A549 (cell line): ENCODE results near the gene FAHD2A.
"Not testable (repeated sequence)": the region's sequence is repeated elsewhere in the genome, so short reads cannot be mapped to it uniquely, and the experiment has no call there.

ENCODE experiments used
- CHD4 ChIP-seq: fragments of 200-600 bp; sonication (generic); IDR thresholded peaks from 2 replicates; pipeline ENCODE4 v1.6.1; 2016; ENCODE audit warnings: antibody characterized with exemption, mild to moderate bottlenecking, borderline replicate concordance
- EHMT2 ChIP-seq: fragments of 200-600 bp; sonication (generic); IDR thresholded peaks from 2 replicates; pipeline ENCODE4 v1.6.1; 2016; ENCODE audit warnings: antibody characterized with exemption, low read depth, mild to moderate bottlenecking, moderate library complexity
- ESRRA ChIP-seq: fragments of 150-350 bp; IDR thresholded peaks from 2 replicates; pipeline ENCODE4 v1.6.1; 2014; ENCODE audit warnings: mild to moderate bottlenecking, low read length, borderline replicate concordance
- JUN ChIP-seq, 2 experiments: fragments of >200 bp; sonication (Bioruptor Twin); formaldehyde crosslinking; IDR thresholded peaks; 2 replicates in 1 of 2; 3 replicates in 1 of 2; pipeline ENCODE4 v1.6.1; 2016 to 2017
- POLR2A ChIP-seq: IDR thresholded peaks from 2 replicates; pipeline ENCODE4 v1.6.1; 2012; ENCODE audit warnings: mild to moderate bottlenecking, low read length
- POLR2AphosphoS2 ChIP-seq: conservative IDR thresholded peaks from 2 replicates; pipeline ENCODE4 v1.6.1; 2012; ENCODE audit warnings: low read length, improper control_type of control experiment, inconsistent platforms
- SMC3 ChIP-seq: fragments of >200 bp; sonication (Bioruptor Twin); formaldehyde crosslinking; IDR thresholded peaks from 3 replicates; pipeline ENCODE4 v1.6.1; 2018; ENCODE audit warnings: inconsistent platforms
- ZNF302 ChIP-seq: fragments of 250-450 bp; sonication (Bioruptor Pico); IDR thresholded peaks from 2 replicates; pipeline ENCODE4 v1.9.0; 2021; ENCODE audit warnings: inconsistent platforms, mild to moderate bottlenecking, moderate library complexity
- TF ChIP-seq, protein P1 (sequence below): fragments of >200 bp; sonication (Bioruptor Twin); formaldehyde crosslinking; IDR thresholded peaks from 3 replicates; pipeline ENCODE4 v1.5.1; 2016
- TF ChIP-seq, protein P2 (sequence below): IDR thresholded peaks from 2 replicates; pipeline ENCODE4 v1.6.1; 2012
- TF ChIP-seq, protein P3 (sequence below): fragments of 150-350 bp; IDR thresholded peaks from 2 replicates; pipeline ENCODE4 v1.6.1; 2014; ENCODE audit warnings: low read depth, mild to moderate bottlenecking, low read length

DNA sequence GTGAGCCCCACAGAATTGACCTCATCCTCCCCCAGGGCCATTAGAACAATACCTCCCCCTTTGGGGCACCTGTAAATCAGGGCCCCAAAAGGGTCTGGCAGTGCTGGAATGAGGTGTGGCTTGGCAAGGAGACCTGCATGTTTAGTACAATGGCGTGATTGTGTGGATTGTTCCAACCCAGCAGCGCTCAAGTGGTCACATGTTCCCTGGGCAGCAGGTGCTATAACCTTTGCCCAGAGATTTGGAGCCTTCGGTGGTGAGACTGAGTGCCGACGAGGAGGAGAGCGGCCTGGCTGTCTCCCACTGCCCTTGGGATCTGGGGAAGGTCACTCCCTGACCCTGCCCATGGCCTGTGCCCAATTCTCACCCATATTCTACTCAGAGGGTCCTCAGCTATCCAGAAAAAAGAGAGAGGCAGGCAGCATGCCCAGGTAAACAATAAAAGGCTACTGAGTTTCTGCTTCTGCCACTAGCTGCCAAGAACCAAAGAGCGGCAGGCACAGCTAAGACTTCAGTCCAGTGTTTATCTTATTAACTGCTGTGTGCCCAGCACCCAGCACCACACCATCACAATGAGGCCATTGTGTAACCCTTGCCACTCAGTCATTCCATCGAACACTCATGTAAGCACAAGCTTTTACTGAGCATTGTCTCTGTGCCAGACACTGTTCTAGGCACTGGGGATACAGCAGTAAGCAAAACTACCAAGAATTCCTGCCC, 27.4 kb downstream of the FAHD2A start:
- TF ChIP-seq ZNF302 (CRISPR knock-in tag); ESRRA; EHMT2; POLR2A; POLR2AphosphoS2; CHD4; SMC3; JUN (IDR thresholded peaks at IDR 0.05): not testable (repeated sequence)
- TF ChIP-seq, protein P1, sequence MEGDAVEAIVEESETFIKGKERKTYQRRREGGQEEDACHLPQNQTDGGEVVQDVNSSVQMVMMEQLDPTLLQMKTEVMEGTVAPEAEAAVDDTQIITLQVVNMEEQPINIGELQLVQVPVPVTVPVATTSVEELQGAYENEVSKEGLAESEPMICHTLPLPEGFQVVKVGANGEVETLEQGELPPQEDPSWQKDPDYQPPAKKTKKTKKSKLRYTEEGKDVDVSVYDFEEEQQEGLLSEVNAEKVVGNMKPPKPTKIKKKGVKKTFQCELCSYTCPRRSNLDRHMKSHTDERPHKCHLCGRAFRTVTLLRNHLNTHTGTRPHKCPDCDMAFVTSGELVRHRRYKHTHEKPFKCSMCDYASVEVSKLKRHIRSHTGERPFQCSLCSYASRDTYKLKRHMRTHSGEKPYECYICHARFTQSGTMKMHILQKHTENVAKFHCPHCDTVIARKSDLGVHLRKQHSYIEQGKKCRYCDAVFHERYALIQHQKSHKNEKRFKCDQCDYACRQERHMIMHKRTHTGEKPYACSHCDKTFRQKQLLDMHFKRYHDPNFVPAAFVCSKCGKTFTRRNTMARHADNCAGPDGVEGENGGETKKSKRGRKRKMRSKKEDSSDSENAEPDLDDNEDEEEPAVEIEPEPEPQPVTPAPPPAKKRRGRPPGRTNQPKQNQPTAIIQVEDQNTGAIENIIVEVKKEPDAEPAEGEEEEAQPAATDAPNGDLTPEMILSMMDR = not testable (repeated sequence)
- TF ChIP-seq, protein P2, sequence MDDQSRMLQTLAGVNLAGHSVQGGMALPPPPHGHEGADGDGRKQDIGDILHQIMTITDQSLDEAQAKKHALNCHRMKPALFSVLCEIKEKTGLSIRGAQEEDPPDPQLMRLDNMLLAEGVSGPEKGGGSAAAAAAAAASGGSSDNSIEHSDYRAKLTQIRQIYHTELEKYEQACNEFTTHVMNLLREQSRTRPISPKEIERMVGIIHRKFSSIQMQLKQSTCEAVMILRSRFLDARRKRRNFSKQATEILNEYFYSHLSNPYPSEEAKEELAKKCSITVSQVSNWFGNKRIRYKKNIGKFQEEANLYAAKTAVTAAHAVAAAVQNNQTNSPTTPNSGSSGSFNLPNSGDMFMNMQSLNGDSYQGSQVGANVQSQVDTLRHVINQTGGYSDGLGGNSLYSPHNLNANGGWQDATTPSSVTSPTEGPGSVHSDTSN = not testable (repeated sequence)
- TF ChIP-seq, protein P3, sequence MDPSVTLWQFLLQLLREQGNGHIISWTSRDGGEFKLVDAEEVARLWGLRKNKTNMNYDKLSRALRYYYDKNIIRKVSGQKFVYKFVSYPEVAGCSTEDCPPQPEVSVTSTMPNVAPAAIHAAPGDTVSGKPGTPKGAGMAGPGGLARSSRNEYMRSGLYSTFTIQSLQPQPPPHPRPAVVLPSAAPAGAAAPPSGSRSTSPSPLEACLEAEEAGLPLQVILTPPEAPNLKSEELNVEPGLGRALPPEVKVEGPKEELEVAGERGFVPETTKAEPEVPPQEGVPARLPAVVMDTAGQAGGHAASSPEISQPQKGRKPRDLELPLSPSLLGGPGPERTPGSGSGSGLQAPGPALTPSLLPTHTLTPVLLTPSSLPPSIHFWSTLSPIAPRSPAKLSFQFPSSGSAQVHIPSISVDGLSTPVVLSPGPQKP = not testable (repeated sequence)
